GM19238 (cell line): ENCODE data around the gene ITK.

Source experiments
- DNase-seq: peaks from one replicate; pipeline ENCODE4 v3.0.0; 2011; ENCODE audit warnings: low spot score; ENCODE audit not compliant: insufficient read length

The ITK gene

GRCh38 chr5:157180374-157181264 lies at the start of gene ITK:
ITK (plus strand) TSS chr5:157180840; CDS start chr5:157180978, 138 bp downstream.
- no peak for DNase-seq

- no peak for DNase-seq
These were observed 49.7 kb upstream of the ITK start for GRCh38 chr5:157130925-157131324.

- DNase-seq = no peak
These were observed 48.4 kb upstream of the ITK start for GRCh38 chr5:157132281-157132612.

GRCh38 chr5:157137691-157138090 lies 42.9 kb upstream of the ITK start:
- no peak for DNase-seq

- DNase-seq = peak; percentile 93
These were observed 38.1 kb upstream of the ITK start, which contains the start of gene MED7 for GRCh38 chr5:157142317-157143126. MED7 (minus strand) TSS chr5:157142865; CDS start chr5:157139431, 3,434 bp downstream.

GRCh38 chr5:157143127-157143971 lies 37.3 kb upstream of the ITK start:
- DNase-seq = peak; percentile 37

GRCh38 chr5:157148734-157149615 lies 31.7 kb upstream of the ITK start:
- DNase-seq = peak; percentile 37

- DNase-seq = no peak
These were observed 29.6 kb upstream of the ITK start for GRCh38 chr5:157150995-157151394.

- DNase-seq = no peak
These were observed 25.3 kb upstream of the ITK start for GRCh38 chr5:157155297-157155696.

- no peak for DNase-seq
These were observed 23.2 kb upstream of the ITK start for GRCh38 chr5:157157293-157157891.

GRCh38 chr5:157159209-157159751 lies 21.4 kb upstream of the ITK start:
- no peak for DNase-seq

GRCh38 chr5:157160001-157160400 lies 20.6 kb upstream of the ITK start:
- no peak for DNase-seq

- no peak for DNase-seq
These were observed 18.6 kb upstream of the ITK start for GRCh38 chr5:157161996-157162395.

GRCh38 chr5:157162919-157163510 lies 17.6 kb upstream of the ITK start:
- no peak for DNase-seq

GRCh38 chr5:157164521-157164920 lies 16.1 kb upstream of the ITK start:
- no peak for DNase-seq

GRCh38 chr5:157165261-157165660 lies 15.4 kb upstream of the ITK start:
- DNase-seq = no peak

GRCh38 chr5:157165668-157166067 lies 15.0 kb upstream of the ITK start:
- DNase-seq = no peak

GRCh38 chr5:157166214-157167213 lies 14.1 kb upstream of the ITK start, which contains the start of gene GARIN3:
GARIN3 (minus strand) TSS chr5:157166264; CDS start chr5:157166168, 96 bp downstream.
- no peak for DNase-seq
